NCI-H2227 treated with DMSO at 0.1 percent for 48 hours (cell line): ENCODE data around the gene OR2G3.

Experiments used
- DNase-seq: peaks from one replicate; lab custom pipeline; 2025; lab: John Stamatoyannopoulos, UW

The OR2G3 gene

DNA sequence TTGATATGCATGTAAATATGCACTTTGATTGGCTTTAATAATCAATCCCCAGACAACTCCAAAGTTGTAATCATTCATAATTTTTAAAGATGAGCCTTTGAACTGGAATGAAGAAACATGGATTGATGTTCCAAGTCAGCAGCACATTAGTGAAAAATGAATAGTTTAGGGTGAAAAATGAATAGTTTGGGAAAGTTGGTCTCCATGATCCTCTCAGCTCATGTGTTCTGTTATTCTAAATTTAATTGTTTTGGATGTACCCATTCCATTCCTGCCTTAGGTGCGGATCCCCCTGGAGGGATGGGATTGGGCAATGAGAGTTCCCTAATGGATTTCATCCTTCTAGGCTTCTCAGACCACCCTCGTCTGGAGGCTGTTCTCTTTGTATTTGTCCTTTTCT, at the start of gene OR2G3:
Gene OR2G3, plus strand, starts transcription at position 301 of the 400 bp plus-strand sequence. Its CDS starts 0 bp downstream, at position 301.
- DNase-seq: no peak

DNA sequence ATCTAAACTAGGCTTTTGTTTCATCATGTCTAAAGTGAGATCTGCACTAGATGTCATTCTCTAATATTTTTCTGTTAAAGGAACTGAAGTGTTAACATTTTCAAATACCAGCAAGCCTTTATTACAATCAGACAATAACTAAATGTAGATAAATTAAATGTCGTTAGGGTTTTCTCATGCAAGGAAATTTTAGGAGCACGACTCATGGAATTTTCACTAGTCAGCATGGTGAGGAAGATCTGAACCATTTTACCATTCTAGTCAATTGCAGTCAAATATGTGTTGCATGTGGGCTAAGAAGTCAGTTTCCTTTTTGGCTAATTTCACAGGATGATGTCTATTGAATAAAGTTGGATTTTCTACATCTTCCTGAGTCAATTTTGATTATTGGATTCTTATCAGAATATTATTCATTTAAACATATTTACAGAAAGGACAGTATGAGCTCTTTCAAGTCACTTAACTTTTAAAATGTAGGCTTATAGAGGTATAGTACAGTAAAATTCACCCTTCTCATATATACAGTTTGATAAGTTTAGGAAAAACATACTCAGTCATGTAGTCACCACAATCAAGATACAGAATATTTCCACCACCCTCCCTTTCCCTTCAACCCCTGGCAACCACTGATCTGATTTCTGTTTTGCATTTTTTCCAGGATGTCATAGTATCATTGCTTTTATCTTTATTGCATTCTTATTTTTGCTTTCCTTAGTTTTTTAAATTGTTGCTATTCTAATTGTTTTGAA, 47.3 kb upstream of the OR2G3 start:
- DNase-seq: no peak

DNA sequence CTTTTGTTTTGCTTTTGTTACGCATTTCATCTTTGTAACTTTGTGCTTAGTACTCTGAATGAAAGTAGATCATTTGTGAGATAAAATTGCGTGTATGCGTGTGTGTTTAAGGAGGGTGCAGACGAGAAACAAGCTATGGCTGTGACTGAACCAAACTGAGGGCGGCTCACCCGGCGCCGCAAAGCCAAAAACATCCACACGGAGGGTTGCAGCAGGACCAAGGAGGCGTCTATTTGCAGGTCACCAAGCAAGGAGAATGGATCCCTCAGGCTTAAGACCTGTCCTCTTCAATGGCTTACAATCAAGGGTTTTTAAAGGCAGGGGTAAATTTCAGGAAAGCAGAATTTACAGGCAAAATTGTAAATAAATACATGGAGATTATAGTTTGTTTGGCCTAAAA, 43.7 kb upstream of the OR2G3 start:
- no peak for DNase-seq

DNA sequence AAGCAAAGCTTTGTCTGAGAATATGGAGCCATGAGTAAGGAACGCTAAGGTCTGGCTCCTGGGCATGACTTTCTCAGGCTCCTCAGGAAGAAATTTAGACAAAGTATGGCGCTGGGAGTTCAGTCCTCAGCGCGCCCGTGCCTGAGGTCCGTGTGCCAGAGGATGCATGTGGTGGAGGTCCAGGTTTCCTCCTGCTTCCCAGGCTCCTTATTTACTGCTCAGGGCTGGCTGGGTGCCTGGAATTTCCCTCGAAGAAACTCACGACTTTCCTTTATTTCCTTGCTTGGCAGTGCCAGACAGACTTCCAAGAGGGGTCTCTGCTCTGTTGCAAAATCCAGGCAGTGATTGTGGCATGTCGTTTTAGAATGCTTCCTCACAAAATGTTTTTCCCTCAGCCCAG, 43.2 kb upstream of the OR2G3 start:
- no peak for DNase-seq

DNA sequence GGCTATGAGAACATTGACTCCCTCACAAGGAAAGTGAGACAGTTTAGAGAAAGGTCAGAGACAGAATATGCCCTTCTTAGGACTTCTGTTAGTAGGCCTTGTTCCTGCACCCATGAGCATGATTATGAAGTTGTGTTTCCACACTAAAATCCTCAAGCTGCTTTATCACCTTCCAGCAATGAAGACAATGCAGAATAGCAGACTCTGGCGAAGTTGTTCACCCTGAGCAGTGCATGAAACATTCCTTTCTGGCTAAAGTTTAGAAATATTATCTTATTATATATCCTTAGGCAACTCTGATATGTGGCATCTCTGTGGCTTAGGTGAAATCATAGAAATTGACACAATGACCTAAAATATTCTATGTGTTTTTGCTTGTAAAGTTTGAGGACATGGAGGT, 31.1 kb upstream of the OR2G3 start:
- DNase-seq: no peak

DNA sequence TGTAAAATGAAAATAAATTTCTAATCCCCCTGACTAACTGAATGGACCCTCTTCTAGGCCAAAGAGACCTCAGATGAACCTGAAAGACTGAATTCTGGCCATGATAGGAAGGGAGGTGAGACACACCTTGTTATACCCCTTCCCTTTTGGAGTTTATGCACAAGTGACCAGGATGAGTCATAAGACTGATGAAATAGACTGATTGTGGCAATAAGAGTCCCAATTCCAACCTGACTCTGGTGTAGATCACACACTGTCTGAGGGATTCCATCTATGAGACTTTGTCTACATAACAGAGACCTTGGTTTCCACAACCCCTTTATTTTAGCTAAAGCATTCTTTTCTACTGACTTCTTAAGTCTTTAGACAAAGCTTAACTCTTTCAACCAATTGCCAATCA, 30.7 kb upstream of the OR2G3 start:
- no peak for DNase-seq

DNA sequence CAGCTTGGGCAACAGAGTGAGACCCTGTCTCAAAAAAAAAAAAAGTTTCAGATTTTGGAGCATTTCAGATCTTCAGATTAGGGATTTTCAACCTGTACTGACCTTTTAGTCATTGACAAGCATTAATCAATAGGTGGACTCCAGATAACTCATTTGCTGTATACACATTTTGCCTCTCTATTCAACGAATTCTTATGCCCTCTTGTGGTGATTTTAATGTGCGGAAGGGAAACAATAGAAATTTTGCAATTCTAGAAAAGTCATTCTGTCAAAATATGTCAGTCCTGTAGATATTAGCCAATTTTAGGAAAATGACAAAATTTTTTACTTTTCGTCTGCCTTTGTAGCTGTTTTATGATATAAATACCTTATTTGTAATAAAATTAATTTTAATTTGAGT, 28.9 kb upstream of the OR2G3 start:
- no peak for DNase-seq

DNA sequence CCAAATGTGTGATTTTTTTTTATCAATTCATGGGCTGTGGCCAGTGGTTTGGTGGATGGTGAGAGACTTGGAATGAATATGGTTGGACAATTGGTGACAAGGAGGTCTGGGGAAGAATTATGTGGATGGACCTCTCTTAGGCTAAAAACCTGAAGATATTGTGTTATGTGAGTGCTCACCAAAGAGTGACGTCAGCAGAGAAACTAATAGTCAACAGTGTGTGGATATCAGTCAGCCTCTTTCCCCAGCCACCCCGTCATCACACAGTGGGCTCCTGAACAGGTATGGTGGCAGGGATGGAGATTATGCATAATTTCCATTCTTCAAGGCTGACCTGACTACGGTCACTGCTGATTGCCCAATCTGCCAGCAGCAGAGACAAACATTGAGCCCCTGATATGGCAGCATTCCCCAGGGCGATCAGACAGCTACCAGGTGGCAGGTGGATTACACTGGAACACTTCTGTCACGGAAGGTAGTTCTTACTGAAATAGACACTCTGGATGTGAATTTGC, 26.4 kb upstream of the OR2G3 start:
- no peak for DNase-seq

DNA sequence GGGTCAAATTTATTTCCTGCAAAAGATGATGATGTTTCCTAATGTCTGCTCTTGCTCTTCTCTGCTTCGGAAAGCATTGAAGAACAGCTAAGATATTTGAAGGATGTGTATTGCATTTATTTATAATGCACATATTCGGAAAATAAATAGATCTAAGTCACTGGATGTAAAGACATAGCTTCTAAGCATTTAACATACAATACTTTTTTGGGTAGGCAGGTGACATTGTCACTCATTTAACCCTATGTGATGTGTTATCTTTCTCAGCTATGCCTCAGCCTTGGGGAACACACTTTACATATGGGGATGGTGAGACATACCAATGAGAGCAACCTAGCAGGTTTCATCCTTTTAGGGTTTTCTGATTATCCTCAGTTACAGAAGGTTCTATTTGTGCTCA, 17.3 kb upstream of the OR2G3 start, which contains the start of gene OR2G2:
Gene OR2G2, plus strand, starts transcription at position 301 of the 400 bp plus-strand sequence. Its CDS starts 0 bp downstream, at position 301.
- no peak for DNase-seq

DNA sequence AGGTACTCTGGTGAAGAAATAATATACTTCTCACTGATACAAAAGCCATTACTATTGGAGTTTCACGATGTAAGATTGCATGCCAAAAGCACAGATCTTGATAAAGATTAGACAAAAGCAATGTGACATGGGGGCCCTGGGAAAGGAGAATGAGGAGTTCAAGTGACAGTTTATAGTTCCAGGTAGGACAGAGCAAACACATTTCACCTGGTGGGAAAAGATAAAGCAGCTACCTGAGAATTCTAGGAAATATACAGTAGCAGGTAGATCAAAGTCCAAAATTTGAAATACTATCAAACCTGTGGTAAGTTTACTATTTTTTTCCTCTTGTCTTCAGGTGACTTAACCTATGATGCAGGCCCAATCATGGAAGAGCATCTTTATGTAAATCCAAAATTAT, 8.0 kb downstream of the OR2G3 start:
- no peak for DNase-seq

DNA sequence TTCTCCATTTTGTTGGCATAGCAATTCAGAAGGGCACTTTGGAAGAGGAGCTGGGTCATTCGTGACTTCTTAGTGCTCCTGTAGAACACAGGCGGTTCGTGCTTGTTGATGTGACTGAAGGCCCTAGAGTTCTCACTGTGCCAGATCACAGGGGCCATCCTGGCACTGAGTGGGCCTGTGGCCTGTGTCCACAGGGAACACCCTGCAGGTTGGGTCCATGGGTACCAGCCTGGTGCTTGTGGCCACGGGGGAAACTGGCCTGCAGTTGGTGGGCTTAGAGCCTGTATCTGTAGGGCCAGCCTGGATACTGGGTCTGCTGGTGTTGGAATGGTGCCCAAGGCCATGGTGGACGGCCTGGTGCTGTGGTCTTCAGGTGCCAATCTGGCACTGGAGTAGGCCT, 9.2 kb downstream of the OR2G3 start:
- DNase-seq: no peak

DNA sequence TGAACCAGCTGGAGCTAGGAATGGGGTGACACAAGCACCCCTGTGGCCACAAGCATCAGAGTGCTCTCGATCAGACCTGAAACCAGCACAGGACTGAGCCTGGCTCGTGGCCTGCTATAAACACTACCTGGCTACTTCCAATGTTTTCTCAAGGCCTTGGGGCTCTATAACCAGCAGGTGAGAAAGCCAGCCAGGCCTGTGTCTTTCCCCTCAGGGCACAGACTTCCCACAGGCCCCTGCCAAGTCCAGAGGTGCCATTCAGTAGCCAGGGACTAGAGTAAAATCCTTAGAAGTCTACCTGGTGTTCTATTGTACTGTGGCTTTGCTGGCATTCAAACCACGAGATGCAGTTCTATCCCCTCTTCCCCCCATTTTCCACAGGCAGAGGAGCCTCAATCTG, 22.6 kb downstream of the OR2G3 start:
- DNase-seq: no peak

DNA sequence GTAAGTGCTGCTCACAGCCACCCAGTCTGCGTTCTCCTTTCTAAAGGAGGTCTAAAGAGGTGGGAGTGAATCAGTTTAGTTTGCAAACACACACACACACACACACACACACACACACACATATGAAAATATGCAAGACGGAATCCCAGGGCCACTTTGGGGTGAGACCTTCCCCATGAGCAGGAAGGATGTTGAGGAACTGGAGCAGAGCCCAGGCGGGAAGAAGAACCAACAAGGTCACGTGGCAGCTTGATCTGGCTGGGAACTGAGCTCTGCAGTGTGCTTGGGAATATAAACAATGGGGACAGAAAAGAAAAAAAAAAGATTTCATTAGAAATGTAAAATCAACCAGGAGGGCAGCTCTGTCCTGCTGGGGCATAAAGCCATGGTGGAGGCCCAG, 32.6 kb downstream of the OR2G3 start:
- no peak for DNase-seq

DNA sequence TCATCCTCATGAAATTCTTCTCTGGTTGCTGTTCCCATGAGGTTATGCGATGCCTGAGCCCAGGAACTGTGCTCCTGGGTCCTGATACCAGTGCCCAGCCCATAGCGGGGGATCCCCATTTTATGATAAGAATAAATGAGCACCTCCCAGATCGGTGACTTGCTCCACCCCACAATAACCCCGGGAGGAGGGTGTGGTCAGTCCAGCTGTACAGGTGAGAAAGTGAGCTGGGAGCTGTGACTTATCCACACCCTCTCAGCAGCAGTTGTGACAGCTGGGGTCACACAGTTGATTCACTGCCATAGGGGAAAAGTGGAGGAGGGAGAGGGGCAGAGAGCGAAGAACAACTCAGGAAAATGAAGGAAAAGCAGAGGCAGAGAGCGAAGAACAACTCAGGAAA, 33.4 kb downstream of the OR2G3 start:
- DNase-seq: no peak

DNA sequence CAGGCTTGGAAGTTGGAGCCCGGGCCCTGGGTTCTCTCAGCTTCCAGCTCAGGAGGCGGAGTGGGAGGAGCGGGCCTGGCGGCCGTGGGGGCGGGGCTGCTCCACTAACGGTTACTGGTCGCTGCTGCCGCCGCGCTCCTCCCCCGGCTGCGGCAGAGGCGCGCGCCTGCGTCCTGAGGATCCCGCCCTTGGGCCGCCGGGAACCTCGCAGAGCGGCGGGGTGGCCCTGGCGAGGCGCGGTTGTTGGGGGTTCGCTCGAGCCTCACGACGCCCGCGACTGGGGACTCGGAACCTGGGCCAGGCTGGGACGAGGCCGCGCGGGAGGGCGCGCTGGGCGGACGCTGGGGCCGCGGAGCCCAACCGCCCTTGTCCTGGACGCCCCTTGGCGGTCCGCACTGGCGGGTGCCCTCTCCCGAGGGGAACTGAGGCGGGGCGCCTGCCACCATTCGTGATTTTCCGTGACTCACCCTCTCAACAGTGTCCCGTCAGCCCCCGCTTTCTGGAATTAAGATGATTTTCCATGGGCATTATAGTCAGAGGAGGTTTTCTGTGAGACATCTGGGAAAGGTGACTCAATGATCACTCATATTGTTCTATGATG, 34.1 kb downstream of the OR2G3 start:
- DNase-seq: no peak

DNA sequence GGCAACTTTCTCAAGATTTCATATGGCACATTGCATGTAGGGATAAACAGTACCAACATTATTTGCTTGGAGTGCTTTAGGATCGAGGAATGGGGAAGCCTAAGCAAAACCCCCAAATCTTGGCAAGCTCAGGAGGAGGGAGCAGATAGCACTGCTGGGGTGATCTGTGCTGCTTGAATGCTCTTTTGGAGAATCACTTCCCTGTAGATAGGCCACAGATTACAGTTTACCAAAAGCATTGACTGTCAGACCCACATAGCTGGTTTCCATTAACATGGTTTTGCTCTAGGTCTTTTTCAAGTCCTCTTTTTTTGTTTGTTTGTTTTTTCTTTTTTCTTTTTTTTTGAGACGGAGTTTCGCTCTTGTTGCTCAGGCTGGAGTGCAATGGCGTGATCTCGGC, 37.4 kb downstream of the OR2G3 start:
- DNase-seq: no peak

DNA sequence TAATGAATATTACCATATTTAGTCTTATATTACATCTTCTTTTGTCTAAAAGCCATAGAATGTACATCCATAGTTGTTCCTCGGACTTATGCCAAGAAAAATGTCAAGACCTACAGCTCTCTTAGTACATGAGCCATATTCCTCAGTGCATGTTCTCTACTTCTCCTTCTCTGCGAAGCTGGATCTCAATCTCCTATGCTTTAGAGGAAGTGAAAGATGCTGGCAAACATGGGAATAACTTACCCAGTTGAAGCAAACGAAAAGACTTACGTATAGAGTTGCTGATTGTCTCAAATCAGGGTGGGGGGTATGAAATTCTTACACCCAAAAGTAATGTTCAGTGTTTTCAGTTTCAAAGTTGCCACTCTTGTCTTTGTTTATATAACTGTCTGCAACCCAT, 41.5 kb downstream of the OR2G3 start:
- DNase-seq: no peak

DNA sequence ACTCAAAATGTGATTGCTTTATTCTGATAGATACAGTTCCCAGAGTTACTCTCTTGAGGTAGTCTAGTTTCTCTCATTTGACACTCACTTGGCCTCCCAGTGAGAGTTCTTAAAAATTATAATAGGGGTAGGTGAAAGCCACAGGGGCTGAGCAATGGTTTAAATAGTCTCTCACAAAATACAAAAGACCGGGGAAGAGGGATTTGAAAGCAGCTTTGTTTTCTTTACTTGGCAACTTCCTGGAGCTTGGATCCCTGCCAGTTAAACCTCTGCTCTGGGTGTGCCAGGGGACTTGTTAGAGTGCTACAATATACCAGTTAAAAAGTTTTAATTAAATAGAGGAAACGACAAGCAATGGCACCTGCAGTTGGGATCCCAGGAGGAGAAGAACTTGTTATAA, 42.5 kb downstream of the OR2G3 start:
- no peak for DNase-seq

DNA sequence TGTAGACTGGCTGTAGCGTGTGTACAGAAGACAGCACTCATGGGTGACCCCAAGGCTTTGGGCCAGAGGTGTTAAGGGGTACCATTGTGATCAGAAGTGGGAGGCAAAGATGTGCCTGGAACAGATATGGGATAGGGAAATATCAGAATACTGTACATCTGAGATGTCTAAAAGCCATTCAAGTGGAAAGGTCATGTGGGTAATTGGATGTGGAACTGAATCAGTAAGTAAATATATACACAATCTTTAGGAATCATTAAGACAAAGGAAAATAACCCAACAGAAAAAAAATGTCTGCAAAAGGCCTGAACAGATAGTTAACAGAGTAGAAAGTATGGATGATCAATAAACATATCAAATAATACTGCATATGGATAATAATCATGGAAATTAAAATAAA, 47.7 kb downstream of the OR2G3 start:
- DNase-seq: no peak
